Stimulated activated CD8-positive, alpha-beta memory T cell treated with anti-CD3 and anti-CD28 coated beads, Interleukin-4, amount 100 ng/mL, for 48 hours (primary cell): Measurements from ENCODE around the gene NCR2.
A peak's percentile ranks its signal among the peaks of the same experiment; 100 is the strongest.
"Not testable (repeated sequence)": the region's sequence is repeated elsewhere in the genome, so short reads cannot be mapped to it uniquely, and the experiment has no call there.

Experiments
- DNase-seq: peaks from one replicate; pipeline ENCODE4 v3.0.0-alpha.2; 2020

NCR2 gene, protein sequence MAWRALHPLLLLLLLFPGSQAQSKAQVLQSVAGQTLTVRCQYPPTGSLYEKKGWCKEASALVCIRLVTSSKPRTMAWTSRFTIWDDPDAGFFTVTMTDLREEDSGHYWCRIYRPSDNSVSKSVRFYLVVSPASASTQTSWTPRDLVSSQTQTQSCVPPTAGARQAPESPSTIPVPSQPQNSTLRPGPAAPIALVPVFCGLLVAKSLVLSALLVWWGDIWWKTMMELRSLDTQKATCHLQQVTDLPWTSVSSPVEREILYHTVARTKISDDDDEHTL

DNA sequence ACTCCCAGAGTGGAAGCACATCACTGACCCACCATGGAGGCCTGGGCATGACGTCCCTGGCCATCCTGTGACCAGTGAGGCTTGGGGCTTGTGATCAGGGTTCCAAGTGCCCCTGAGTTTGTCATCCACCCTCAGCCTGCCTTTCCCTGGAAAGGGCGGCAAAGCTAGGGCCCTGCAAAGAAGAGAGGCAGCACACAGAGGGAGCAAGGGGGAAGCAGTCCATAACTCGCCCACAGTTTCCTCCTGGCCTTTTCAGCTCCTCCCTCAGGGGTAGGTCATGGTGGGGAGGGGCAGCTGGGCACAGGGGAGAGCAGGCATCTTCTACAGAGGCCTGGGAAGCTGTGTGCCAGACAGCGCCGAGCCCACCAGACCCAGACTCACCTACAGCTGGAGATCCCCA is at the start of gene NCR2:
Gene NCR2, plus strand, starts transcription at position 313 of the 400 bp plus-strand sequence. CDS start 269 bp downstream, outside the sequence.
- no peak for DNase-seq

- no peak for DNase-seq
Measured at GRCh38 chr6:41286544-41287346, 48.7 kb upstream of the NCR2 start, which contains the start of gene TREM1. Gene TREM1 (minus strand): TSS chr6:41286682. CDS start chr6:41286655, 27 bp downstream.

DNA sequence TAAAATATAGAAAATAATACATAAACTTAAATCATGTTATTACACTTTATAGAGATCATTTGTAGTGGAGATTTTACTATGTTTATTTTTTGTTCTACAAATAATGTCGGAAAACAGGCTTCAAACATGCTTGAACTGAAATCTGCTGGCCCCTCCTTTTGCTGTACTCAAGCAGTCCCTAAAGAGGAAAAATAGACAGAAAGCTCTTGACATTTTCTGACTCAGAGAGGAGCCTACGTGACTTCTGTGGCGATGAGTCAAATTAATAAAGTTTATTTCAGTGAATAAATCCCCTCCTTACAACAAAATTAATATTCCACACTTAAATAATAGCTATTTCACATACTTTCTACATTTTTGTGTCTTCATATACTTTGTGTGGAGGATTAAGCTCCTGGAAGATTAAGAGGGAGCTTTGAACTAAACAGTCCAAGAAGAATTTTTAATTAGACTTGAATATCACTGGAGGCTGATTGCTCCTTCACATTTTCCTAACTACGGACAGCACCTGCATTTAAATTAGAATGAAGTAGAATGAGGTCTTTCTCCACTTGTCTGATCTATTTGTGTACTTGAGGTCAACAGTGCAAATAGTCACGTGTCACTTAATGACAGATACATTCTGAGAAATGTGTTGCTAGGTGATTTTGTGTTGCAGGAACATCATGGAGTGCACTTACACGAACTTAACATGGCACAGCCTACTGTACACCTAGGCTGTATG is 47.2 kb upstream of the NCR2 start:
- DNase-seq: no peak

DNA sequence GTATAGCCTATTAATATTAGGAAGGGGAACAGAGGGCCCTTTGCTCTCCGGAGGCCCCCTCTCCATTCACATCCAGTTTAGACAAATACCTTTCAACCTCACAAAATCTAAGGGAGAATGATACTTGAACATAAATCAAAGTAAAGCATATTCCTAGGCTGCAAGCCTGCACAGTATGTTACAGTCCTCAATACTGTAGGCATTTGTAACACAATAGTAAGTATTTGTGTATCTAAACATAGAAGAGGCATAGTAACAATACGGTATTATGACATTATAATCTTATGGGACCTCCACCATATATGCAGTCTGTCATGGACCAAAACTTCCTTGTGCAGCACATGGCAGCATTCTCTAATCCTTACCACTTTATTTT is 46.7 kb upstream of the NCR2 start:
- DNase-seq: no peak

DNA sequence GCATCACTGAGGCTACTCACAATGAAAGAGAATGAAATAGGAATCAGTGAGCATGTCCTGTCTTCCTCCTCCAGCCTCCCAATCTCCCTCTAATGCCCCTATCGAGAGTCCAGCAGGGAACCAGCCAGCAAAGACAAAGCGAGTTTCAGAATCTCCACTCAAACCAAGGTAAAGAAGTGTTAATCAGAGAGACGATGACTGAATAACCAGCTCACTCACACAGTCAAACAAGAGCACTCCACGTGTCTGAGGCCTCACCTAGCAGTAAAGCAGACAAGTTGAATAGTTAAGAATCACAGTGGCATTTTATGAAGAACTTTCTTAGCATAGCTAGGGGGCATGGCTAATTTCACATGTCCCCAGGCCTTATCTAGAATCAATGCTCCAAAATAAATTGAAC is 45.6 kb upstream of the NCR2 start:
- no peak for DNase-seq

- DNase-seq: no peak
Measured at GRCh38 chr6:41291717-41292116, 43.7 kb upstream of the NCR2 start.

DNA sequence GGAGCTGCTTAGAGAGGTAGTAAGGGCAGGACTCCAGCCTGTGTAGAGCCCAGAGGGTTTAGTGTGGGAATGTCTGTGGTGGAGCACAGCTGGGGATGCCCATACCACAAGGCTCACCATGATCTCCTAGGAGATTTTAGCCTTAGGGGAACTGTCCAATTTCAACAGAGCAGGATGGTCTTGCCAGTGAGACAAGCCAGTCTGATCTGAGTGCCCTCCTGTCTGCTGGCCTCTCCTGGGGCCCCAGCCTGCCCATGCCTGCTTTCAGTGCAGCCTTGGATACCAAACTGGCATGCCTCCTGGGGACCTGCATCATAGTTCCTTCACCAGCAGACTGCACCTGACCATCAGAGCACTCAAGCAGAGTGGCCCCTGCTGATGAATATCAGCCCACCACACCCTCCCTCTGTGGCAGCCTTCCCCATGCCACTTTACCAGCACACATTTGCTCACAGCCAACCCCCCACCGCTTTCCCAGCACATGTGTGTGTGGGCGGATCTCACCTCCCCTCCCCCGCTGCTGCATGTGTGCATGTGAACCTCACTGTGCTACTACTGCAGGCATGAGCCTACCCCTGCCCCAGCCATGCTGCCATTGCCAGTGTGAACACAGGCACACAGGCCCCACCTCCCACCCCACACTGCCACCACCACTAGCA is 41.1 kb upstream of the NCR2 start:
- no peak for DNase-seq

DNA sequence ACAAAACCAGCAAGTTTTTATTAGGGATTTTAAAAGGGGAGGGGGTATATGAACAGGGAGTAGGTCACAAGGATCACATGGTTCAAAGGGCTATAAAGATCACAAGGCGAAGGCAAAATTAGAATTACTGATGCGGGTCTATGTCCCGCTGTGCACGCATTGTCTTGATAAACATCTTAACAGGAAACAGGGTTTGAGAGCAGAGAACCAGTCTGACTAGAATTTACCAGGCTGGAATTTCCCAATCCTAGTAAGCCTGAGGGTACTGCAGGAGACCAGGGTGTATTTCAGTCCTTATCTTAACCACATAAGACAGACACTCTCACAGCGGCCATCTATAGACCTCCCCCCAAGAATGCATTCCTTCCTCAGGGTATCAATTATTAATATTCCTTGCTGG is 38.2 kb upstream of the NCR2 start:
- DNase-seq: not testable (repeated sequence)

GRCh38 chr6:41298785-41299502 is 36.5 kb upstream of the NCR2 start:
- no peak for DNase-seq

DNA sequence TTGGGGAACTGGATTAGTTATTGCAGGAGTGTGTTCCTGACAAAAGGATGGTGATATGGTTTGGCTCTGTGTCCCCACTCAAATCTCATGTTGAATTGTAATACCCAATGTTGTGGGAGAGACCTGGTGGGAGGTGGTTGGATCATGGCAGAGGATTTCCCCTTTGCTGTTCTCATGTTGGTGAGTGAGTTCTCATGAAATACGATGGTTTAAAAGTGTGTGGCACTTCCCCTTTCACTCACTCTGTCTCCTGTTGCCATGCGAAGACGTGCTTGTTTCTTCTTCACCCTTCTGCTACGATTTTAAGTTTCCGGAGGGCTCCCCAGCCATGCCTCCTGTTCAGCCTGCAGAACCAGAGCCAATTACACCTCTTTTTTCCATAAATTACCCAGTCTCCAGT is 32.8 kb upstream of the NCR2 start:
- DNase-seq: no peak

DNA sequence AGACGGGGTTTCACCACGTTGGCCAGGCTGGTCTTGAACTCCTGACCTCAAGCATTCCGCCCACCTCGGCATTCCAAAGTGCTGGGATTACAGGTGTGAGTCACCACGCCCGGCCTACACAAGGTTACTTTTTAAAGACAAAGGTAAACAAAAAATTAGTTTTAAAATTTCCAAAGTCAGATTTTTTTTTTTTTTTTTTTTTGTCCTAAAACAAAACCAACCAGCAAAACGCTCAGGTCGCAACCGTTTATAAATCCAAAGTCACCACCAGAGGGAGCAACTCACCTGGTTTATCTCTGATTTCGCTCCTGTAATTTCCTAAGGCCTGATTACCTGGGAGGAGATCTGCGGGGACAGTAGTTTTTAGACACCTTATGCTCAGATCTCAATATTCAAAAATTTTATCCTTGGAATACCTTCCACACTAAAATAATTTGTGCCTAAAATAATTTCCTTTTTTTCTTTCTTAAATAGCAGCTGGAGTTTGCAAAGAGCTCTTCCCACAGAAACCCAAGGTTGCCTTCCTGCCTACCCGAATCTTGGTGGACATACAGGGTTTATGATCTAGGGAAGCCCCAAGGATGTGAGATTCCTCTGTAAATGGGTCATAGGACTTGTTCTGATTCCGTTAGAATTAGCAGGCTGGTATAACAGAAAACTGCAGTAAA is 29.1 kb upstream of the NCR2 start:
- peak; percentile 50 for DNase-seq

GRCh38 chr6:41315203-41315602 is 20.2 kb upstream of the NCR2 start:
- DNase-seq: no peak

GRCh38 chr6:41315943-41316620 is 19.3 kb upstream of the NCR2 start:
- no peak for DNase-seq

GRCh38 chr6:41318261-41318653 is 17.2 kb upstream of the NCR2 start:
- DNase-seq: no peak

DNA sequence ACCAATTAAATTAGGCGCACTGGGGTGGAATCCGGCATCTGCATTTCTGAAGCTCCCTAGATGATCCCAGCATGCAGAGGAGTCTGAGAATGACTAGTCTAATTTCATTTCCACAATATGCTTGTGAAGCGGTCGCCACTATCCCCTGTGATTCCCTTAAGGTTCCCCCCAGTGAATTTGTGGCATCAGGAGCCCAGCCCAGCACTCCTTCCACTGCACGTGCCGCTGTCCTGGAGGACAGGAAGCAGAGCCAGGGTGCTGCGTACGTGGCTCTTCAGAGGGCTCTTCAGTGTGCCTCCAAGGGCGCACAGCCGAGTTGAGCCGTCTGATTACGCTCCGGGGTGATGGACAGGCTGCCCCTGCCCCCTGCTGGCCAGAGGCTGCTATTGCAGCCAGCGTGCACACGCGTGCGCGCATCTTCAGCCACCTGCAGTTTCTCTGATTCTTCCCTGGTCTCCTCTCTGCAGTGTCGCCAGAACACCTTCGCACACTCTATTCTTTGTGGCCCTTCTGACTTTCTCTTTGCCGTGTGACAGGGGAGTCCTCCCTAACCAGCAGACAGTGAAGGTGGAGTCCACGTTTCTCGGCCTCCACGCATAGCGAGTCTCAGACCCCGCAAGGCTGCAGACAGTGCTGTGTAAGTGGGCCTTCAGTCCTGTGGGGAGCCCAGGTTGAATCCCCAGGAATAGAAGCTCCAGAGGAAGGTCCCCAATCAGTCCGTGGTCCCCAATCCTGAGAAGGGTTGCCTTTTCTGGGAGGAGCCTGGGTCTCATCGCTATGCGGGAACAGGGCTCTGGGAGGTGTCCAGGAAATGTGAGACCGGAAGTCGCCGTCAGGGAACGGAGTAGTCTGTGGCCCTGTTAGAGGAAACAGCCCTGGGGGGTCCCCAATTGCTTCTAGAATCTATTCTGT is 16.5 kb upstream of the NCR2 start:
- peak; percentile 88 for DNase-seq

- DNase-seq: no peak
Measured at GRCh38 chr6:41321183-41321582, 14.2 kb upstream of the NCR2 start.

DNA sequence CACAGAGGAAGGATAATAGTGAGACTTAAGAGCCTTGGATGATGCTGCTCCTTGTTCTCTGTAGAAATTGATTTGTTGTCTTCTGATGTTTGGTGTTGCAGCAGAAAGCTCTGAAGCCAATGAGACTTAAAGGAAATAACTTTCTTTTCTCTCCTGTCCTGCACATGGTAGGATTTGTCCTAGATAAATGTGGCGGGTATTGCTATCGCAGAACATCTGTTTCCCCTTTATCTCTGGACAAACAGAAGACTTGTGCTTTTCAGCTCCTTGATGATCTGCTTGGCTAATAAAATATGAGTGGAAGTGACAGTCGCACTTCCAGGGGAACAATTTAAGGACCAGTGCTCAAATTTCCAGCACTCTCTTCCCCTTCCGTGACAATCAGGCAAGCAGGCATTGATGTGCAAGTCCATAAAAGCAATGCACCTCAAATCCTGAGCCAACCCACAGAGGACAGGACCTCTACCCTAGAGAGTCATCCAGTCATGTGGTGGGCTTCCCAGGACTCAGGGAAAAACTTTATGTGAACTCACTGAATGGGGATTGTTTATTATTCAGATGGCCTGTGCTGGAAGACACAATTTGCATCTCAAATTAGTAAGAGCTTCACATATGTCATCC is 9.9 kb upstream of the NCR2 start:
- no peak for DNase-seq

DNA sequence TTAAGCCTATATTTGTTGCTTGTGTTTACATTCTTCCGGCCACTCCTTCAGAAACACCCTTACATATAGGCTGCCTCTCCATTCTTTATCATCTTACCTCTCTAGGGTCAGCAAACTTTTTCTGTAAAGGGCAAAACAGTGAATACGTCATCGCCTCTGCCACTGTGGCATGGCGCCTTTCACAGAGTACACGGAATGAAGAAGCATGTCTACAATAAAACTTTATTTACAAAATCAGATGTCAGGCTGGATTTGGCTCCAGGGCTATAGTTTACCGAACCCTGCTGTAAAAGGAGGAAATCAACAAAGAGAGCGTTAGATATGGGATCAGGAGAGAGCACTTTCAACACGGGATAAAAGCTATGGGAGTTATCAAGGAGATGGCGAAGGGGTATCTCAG is 9.3 kb upstream of the NCR2 start:
- DNase-seq: no peak

- no peak for DNase-seq
Measured at GRCh38 chr6:41327177-41327576, 8.2 kb upstream of the NCR2 start.
